GM19238 (cell line): ENCODE results near the gene PITX1.

Experiments
- DNase-seq: peaks from one replicate; pipeline ENCODE4 v3.0.0; 2011; ENCODE audit warnings: low spot score; ENCODE audit not compliant: insufficient read length

Gene PITX1

DNA sequence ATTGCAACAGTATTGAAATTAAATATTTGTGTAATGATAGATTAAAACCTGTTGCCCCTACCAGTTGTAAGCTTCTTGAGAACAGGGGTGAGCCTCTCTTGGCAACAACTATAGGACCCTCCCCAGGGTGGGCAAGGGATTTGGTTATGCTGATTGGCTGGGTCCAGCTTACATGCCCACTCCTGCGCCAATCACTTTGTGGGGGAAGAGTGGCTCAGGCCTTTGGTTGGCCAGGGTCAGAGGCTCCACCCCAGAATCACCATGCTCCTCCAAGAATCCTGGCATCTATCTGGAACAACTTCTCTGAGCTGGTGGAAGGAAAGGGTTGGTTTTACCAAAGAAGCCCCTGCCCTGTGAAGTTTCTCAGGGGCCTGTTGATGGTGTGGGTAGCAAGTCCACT, 8.6 kb upstream of the PITX1 start:
- no peak for DNase-seq

DNA sequence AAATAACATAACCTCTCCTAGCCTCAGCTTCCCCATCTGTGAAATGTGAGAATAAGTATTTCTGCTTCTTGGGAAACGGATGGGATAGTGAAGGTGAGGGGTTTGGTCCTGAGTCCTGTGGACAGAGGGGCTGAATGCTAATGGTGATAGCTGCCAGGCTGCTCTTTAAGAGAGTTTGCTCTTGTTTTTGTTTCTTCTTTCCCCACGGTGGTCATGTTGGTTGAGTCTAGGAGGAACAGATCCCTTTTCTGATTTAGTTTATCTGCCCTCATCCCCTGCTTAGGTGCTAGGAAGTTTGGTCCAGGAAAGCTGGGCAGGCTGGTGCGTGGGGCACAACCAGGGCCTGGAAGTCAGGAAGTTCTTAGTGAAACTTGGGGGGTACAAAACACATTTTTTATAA, 7.7 kb upstream of the PITX1 start:
- DNase-seq = no peak

DNA sequence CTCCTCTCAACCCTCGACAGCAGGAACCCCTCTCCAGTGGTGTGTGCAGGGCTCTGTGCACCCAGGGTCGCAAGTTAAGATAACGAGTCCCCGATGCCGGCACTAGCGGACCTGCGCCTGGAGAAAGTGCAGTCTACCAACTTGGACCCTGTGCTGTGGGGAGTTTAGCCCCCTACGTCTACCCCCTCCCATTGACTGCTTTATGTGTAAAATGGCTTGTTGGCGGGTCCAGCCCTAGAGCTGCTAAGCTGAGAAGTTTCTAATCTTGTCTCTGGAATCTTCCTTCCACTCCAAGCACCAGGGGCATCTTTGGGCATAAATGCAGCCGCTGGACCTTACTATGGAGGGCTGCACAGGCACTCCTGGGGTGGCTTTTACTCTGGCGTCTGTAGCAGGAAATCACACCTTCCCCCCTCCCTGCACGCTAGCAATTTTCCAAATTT, 7.1 kb upstream of the PITX1 start:
- DNase-seq = no peak

DNA sequence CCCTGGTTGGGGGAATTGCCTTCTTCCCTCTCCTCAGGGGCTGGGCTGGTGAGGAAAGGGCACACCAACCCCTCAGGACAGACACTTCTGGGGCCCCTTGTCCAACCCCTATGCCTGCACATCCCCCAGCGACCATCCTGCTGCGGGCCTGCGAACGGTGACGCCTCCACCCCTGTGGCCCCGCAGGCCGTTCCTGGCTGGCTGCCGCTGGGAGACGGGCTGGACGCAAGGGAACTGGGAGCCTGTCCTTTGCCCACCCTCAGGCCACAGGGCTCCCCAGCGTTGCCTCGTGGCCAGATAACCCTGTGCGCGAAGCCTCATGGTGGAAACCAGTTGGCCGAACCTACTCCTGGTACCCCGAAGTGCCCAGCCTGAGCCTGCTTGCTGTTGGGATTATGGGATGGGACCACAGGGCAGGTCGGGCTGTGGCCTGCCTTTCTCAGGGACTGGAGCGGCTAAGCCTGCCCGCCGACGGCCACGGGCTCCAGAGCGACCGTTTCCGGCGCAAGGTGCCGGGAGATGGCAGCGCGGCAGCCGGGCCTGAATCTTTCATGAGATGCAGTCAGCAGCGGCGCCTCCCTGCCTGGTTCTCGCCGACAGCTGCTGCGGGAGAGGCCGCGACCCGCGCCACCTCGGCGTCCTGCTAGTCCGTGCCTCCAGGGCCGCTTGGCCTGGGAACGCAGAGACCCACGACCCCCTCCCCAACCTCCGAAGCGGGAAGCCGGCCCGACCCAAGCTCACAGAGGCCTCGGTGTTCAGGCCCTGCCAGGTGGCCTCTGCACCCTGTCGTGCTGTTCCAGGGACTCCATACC, 6.5 kb upstream of the PITX1 start:
- DNase-seq = no peak

DNA sequence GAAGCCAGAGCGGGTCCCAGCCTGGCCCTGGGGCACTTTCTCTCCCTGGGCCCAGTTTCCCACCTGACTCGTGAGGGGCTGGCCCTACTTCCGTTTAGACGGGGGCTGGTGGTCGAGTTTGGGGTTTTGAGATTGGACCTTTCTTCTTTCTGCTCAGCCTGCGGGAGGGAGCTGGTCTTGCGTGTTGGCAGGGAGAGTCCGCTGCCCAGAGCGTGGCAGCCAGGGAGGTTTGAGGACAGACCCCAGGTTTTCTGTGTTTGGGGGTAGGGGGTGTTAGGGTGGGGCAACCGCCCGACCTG, 6.0 kb upstream of the PITX1 start:
- DNase-seq = no peak

DNA sequence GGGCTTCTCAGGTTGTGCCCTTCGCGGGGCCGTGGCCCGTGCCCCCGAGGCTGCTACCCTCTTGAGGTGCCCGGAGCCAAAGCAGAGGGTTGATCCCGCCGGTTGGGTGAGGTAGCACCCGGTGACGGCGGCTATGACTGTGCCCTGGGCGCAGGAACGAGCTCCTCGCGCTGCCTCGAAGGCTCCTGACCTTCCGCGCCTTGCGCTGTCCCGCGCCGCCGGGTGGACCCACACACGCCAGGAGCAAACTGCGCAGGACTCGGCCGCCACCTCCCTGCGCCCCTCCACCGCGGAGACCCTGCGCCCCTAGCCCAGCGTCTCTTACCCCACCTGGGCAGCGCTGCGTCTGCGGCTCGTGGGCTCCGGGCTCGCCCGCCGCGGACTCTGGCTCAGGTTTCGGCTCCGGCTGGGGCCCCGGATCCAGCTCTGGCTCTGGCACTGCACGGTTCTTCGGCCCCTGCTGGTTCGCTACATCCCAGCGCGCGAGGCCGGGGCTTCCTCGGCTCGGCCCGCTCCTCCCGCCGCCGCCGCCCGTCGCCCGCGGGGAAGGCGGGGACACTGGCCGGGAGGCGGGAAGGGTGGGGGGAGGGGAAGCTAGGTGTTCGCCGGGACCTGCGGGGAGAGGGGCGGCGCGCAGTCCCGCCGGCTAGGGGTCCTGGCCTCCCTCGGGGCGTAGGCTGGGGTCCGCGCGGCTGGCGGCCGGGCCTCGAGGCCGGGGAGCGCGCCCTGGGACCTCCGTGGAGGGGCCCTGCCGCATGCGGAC, 5.4 kb upstream of the PITX1 start:
- no peak for DNase-seq

DNA sequence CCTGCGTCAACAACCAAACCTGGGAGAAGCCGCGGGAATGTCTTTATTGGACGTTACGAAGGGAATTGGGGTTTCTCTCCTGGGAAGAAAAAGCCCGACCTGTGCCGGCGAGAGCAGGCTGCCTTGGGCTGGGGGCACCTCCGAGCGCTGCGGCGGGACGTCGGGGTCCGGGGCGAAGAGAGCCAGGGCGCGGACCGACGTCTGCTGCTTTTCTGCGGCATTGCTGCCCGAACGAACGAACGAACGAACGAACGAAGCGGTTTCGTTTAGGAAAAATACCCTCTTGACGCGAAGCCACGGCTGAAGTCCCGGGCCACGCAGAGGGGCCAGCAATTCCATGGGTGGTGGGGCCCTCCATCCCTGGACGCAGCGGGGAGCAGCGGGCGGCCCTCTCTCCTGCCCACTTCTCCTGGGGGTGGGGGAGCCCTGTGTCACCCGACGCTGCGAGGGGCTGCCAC, 4.8 kb upstream of the PITX1 start:
- no peak for DNase-seq

DNA sequence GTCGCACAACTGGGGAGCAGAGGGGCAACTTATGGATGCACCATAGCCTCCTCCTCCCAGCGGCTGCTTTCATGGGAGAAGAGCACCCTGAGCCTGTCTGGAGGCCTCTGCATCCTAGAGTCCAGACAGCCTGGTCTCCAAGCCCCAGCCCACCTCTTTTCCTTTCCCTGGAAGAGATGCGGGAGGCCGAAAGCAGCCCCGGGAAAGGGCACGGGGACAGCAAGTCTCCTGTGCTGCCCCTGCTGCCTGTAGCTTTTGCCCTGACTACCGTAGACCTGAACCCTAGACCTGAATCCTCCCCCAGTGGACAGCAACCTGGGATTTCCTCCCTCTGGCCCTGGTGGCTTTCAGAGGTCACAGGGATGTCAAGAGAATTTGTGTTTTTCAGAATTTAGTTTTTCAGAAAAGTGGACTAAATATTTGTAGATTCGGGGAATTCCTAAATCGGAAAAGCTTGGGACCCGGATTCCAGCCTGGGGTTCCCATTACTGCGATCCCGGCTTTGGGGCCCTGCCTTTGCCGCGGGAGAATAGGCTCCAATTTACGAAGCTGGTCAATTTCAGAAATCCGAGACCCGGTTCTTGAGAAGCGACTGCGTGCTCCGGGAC, 4.3 kb upstream of the PITX1 start:
- DNase-seq = no peak

DNA sequence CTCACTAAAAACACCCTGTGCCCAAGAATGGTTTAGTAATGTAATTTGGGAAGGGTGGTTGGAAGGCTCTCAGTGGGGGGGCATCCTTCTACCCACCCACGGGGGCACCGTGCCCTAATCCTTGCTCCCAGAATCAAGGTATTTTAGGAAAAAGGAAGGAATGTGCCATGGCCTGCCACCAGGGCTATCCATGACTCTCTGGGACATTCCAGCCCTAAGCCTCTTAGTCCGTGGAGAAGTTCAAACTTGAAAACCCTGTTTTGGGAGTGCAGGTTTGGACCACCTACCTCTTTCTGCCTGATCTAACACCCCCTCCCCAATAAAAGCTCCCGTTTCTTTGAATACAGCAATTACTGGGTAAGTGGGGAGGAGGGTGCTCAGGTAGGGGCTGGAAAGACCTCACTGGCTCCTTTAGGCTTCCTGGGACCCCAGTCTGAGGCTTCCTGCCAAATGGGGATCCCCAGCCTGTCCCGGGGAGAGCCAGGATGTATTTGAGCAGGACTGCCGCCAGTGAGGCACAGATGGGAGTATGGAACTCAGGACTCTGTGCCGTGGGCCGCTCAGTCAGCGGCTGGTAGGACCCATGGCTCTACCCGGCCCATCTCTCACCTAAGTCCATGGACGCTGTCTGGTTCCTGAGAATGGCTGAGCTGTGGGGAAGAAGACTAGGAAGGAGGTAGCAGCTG, 3.6 kb upstream of the PITX1 start:
- DNase-seq = no peak

DNA sequence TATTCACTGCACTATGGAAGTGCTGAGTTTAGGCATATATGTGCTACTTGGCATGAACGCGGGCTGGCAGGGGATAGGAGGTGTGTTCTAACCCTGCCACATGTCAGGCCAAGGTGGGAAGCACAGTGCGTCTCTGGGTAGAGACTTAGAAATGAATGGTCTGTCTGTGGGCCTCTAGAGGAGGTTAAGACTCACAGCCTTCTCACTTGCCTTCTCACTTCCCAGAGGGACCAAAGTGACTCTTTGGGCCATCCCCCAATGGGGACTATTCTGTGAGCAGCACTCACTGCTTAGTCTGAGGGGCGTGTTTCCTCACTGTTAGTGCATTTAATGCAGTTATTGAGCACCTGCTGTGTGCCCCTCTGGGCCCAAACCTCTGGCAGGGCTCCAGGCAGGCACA, 2.4 kb upstream of the PITX1 start:
- no peak for DNase-seq

DNA sequence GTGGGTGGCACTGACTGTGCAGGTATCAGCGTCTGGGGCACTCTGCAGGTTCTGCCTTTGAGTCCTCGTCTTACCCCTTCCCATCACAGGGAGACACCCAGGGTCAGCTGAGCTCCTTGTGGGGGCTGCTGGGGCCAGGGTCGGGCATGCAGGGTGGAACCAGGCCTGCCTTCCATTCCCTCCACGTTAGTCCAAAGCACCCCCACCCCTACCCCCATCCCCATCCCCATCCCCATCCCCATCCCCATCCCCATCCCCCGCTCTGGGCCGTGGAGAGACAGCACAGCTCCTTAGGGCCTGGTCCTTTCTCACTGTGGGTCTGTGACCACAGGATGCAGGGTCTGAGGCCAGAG, 1.6 kb upstream of the PITX1 start:
- no peak for DNase-seq

DNA sequence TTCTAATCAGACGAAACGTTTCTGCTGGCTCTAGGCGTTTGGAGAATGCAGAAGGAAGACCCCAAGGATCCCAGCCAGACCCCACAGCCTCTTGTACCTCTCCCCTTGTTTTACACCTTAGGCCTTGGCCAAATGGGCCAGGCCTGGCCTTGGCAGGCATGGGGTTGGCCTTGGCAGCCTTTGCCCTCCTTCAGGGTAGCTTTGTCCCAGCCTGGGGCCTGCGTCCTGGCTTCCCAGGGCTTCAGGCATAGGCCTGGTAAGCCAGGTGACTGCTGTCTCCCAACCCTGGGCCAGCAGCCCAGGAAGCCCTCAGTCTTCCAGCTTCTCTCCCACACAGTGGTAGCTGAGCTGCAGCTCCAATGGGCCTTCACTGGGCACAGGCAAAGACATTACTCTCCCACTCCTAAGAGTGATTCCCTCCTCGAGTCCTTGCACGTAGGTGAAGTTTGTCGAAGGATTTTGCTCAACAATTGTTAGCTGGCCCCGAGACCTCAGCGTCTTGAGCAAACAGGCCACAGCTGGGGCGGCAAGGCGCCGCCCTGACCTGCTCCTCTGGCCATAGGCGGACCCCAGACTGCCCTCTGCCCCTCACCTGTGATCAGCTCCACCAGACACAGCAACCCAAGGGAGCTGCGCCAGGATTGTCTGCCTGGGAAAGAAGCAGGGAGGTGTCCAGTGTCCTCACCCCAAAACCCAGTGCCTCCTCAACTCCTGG, 1.1 kb upstream of the PITX1 start:
- DNase-seq = no peak

DNA sequence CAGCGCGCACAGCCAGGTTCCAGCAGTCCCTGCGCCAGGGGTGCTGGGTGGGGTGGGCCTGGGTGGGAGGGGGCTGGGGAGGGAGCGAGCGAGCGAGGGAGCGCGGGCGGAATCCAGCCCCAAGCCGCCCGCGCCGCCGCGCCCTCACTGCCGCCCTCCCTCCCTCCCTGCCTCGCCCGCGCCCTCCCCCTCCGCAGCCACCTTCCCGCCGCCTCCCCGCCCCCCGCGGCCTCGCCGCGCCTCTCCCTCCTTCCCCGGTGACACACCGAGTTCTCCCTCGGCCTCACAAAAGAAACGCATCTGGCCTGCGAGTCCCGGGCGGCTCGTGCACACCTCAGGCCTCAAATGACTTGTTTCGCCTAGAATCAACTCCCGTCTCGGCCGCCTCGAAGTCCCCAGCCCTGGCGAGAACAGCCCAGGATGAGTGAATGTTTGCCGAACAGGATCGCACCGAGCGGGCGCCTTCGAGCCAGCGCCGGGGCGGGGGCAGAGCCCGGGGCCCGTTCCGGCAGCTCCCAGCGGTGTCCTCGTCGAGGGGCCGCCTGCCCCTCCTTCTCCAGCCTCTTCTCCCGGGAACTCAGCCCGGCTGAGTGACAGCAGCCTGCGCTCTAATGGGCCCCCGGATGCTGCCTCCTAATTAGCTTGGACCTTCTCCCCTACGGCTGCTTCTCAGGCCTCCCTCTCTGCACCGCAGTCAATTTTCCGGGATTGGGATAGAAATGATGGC, 371 bp upstream of the PITX1 start:
- no peak for DNase-seq

DNA sequence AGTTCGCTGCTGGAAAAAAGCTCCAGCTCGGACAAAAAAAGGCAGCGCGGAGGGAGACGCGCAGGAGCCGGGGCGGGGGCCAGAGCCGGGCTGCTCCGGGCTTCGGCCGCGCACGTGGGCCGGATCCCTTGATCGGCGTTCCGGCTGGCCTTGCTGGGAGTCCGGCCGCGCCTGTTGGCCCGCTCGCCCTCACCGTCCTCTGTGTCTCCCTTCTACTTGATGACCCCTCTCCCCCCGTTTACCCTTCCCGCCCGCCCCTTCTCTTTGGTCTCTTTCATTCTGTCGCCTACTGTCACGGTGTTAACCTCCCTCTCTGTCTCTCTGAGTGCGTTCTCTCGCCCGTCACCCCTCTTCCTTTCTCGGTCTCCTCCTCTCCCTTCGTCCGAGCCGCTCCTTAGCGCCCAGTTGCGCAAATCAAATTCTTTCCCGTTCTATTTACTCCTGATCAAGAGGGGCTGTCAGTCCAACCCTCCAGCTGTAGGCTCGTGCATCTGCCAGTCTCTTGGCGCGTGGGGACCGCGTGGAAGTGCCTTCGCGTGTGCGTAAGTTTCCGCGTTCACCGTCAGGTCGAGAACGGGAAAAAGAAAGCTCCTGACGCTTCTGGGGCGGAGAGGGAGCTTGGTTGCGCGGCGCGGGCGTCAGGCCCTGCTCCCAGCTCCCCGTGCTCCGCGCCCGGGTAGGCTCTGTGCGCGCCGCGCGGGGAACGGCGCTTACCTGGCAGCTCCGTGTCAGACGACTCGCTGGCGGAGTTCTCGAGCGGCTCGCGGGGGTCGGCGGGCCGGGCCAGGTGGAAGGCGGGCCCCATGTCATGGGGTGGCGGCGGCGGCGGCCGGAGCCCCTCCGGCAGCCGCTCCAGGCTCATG, 798 bp downstream of the PITX1 start:
- no peak for DNase-seq

DNA sequence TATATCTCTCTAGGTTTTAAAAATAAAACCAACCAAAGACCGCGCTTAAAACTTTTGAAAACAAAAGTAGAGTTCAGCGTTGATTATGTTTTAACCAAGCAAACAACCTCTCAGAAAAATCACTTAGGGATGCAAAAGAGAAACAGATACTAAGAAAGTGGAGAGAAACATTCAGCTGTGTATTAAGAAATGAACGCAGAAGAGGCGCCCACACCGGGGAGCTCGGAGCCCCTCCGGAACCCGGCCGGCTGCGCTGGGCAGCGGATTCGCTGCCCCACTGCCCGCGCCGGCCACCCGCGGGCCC, 1.4 kb downstream of the PITX1 start:
- DNase-seq = no peak

DNA sequence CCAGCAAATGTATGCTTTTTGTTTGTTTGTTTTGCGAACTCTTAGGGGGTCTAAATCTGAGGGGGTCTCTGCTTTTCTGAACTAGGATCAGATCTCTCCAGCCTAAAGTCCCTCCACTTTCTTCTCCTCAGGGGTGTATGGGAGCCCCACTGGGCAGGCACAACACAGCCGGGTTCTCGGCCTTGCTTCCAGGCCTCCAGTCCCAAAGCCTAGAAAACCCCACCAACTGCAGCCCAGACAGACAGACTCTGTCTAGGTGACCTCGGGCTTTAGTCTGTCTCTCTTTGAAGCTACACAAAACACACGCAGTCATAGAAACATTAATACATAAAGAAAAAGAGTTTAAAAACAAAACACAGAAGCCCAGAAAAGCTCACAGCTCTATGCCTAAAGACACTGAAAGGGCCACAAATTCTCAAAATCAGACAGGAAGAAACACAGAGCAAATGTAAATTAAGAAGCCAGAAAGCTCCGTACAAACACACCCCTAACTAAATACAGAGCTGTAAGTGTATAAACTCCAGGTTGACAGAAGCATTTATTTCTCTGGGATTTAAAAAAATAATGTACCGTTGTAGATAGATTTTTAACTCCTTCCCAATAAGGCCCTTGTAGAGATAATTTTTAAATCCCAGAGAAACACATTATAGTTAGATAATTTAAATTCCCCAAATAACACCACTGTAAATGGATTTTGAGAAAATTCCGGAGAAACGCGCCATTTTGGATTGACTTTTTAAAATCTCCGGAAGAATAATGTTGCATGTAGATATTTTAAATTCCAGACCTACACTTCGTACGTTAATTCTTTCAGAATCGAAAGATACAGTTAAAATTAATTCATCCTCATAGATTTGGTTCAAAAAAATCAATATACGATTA, 2.0 kb downstream of the PITX1 start:
- DNase-seq = no peak

DNA sequence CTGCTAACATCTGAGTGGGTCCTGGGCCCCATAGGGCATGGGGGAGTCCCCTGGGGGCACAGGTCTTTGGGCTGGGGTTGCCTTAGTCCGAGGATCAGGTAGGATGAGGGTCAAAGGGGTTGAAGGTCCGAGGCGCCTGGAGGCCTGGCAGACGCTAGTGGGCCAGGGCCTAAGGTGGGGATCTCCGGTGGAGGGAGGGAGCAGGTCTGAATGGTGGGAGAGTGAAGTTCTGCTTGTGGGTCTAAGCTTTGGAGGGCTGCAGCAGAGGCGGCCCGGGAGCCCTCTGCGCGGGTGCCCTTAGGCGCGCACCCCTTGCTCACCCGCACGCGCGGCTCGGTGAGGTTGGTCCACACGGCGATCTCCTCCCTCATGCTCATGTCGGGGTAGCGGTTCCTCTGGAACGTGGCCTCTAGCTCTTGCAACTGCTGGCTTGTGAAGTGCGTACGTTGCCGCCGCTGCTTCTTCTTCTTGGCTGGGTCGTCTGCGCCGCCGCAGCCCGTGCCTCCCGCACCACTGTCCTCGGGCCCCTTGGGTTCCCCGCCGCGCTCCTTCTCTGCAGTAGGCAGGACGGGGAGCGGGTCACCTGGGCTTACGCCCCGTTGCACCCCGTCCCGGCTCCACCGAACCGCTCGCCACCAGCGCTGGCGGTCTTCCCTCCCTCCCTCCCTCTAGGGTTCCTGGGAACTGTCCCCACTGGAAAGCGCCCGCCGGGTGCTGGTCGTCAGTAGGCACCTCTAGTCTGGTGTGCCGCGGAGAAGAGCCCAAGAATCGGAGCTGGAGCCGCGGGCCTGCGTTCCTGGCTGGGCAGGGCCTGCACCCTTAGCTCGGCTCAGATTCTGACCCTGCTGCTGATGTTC, 2.8 kb downstream of the PITX1 start:
- no peak for DNase-seq
